ENCODE measurements around the gene SLC25A10. TPM values are rescaled to one million over a fixed set of nuclear protein-coding genes. Genes with fewer than 3 reads are reported as not detected.
A peak's percentile ranks its signal among the peaks of the same experiment; 100 is the strongest.
"Not testable (repeated sequence)": the region's sequence is repeated elsewhere in the genome, so short reads cannot be mapped to it uniquely, and the experiment has no call there.

SLC25A10 gene
- 23.0 TPM for total RNA-seq

- ATAC-seq (peak; percentile 63), DNase-seq (ENCODE audit: low spot score) (peak; percentile 78)
- intact Hi-C loops (cut with DNase I) = no loop called here
Measured at GRCh38 chr17:81711814-81712467, at the start of gene SLC25A10. SLC25A10 (plus strand) TSS chr17:81712284; CDS start chr17:81712427, 143 bp downstream.

- intact Hi-C loops (cut with DNase I) = no loop called here
- ATAC-seq (no peak), DNase-seq (ENCODE audit: low spot score) (no peak)
Measured at GRCh38 chr17:81664051-81664470, 48.0 kb upstream of the SLC25A10 start.

GRCh38 chr17:81665205-81666091, 46.6 kb upstream of the SLC25A10 start:
- ATAC-seq = peak; percentile 3
- intact Hi-C loops (cut with DNase I) = no loop called here
- no peak for DNase-seq (ENCODE audit: low spot score)

- ATAC-seq (no peak), DNase-seq (ENCODE audit: low spot score) (no peak)
- intact Hi-C loops (cut with DNase I) = no loop called here
Measured at GRCh38 chr17:81666092-81666341, 46.1 kb upstream of the SLC25A10 start.

- intact Hi-C loops (cut with DNase I) = no loop called here
- ATAC-seq (peak; percentile 99), DNase-seq (ENCODE audit: low spot score) (peak; percentile 97)
Measured at GRCh38 chr17:81666342-81667191, 45.5 kb upstream of the SLC25A10 start, which contains the start of the genes CCDC137 and OXLD1. CCDC137 (plus strand) TSS chr17:81666737; CDS start chr17:81666767, 30 bp downstream. OXLD1 (minus strand) TSS chr17:81666605; CDS start chr17:81666577, 28 bp downstream.

- DNase-seq (ENCODE audit: low spot score) (no peak), ATAC-seq (no peak)
- intact Hi-C loops (cut with DNase I) = no loop called here
Measured at GRCh38 chr17:81667754-81668153, 44.3 kb upstream of the SLC25A10 start.

GRCh38 chr17:81672504-81672903, 39.6 kb upstream of the SLC25A10 start:
- intact Hi-C loops (cut with DNase I) = no loop called here
- no peak for DNase-seq (ENCODE audit: low spot score)
- no peak for ATAC-seq

GRCh38 chr17:81672954-81673353, 39.1 kb upstream of the SLC25A10 start:
- ATAC-seq (no peak), DNase-seq (ENCODE audit: low spot score) (no peak)
- intact Hi-C loops (cut with DNase I) = no loop called here

- DNase-seq (ENCODE audit: low spot score) (no peak), ATAC-seq (no peak)
- intact Hi-C loops (cut with DNase I) = no loop called here
Measured at GRCh38 chr17:81673561-81674258, 38.4 kb upstream of the SLC25A10 start.

GRCh38 chr17:81675515-81676221, 36.4 kb upstream of the SLC25A10 start:
- ATAC-seq; intact Hi-C loops (cut with DNase I); DNase-seq (ENCODE audit: low spot score): not testable (repeated sequence)

GRCh38 chr17:81676906-81677305, 35.2 kb upstream of the SLC25A10 start:
- intact Hi-C loops (cut with DNase I) = no loop called here
- no peak for DNase-seq (ENCODE audit: low spot score)
- no peak for ATAC-seq

- DNase-seq (ENCODE audit: low spot score) = no peak
- no peak for ATAC-seq
- intact Hi-C loops (cut with DNase I) = no loop called here
Measured at GRCh38 chr17:81680150-81680549, 31.9 kb upstream of the SLC25A10 start.

- no peak for DNase-seq (ENCODE audit: low spot score)
Measured at GRCh38 chr17:81681672-81682071, 30.4 kb upstream of the SLC25A10 start.

GRCh38 chr17:81682565-81683207, 29.4 kb upstream of the SLC25A10 start:
- DNase-seq (ENCODE audit: low spot score) = no peak
- ATAC-seq = no peak
- intact Hi-C loops (cut with DNase I) = no loop called here

More at GRCh38 chr17:81681672-81682071, 30.4 kb upstream of the SLC25A10 start:
- intact Hi-C loops (cut with DNase I) = no loop called here
- ATAC-seq = no peak

- intact Hi-C loops (cut with DNase I) = no loop called here
- peak; percentile 1 for ATAC-seq
- DNase-seq (ENCODE audit: low spot score) = no peak
Measured at GRCh38 chr17:81683208-81683583, 28.9 kb upstream of the SLC25A10 start.

- intact Hi-C loops (cut with DNase I) = no loop called here
Measured at GRCh38 chr17:81683584-81684441, 28.3 kb upstream of the SLC25A10 start, which contains the start of the genes ARL16 and HGS. ARL16 (minus strand) TSS chr17:81683797; CDS start chr17:81683753, 44 bp downstream. HGS (plus strand) TSS chr17:81684011; CDS start chr17:81684067, 56 bp downstream.

More at GRCh38 chr17:81683584-81684441, 28.3 kb upstream of the SLC25A10 start, which contains the start of the genes ARL16 and HGS:
- ATAC-seq = peak; percentile 99
- DNase-seq (ENCODE audit: low spot score) = peak; percentile 99

All from sciatic nerve (tissue), 2 donors.